NCI-H2171 (cell line): ENCODE data around the gene CCDC47.
"Not testable (repeated sequence)": the region's sequence is repeated elsewhere in the genome, so short reads cannot be mapped to it uniquely, and the experiment has no call there.

Source experiments
- DNase-seq: peaks from one replicate; lab custom pipeline; 2025; lab: John Stamatoyannopoulos, UW

The CCDC47 gene

GRCh38 chr17:63773272-63774140, at the start of gene CCDC47:
CCDC47 (minus strand) TSS chr17:63773597; CDS start chr17:63766175, 7,422 bp downstream.
- peak; percentile 98 for DNase-seq

GRCh38 chr17:63822537-63822936, 49.1 kb upstream of the CCDC47 start:
- no peak for DNase-seq

- no peak for DNase-seq
Observed at GRCh38 chr17:63821804-63822203, 48.4 kb upstream of the CCDC47 start.

GRCh38 chr17:63820963-63821561, 47.7 kb upstream of the CCDC47 start:
- no peak for DNase-seq

GRCh38 chr17:63819585-63820537, 46.5 kb upstream of the CCDC47 start:
- DNase-seq, result no peak

- DNase-seq, result no peak
Observed at GRCh38 chr17:63819131-63819530, 45.7 kb upstream of the CCDC47 start.

GRCh38 chr17:63817736-63818385, 44.5 kb upstream of the CCDC47 start:
- DNase-seq, result no peak

- DNase-seq, result no peak
Observed at GRCh38 chr17:63816669-63817068, 43.3 kb upstream of the CCDC47 start.

GRCh38 chr17:63816123-63816522, 42.7 kb upstream of the CCDC47 start:
- DNase-seq, result no peak

- DNase-seq, result no peak
Observed at GRCh38 chr17:63809970-63810369, 36.6 kb upstream of the CCDC47 start.

- no peak for DNase-seq
Observed at GRCh38 chr17:63805591-63805990, 32.2 kb upstream of the CCDC47 start.

- DNase-seq, result no peak
Observed at GRCh38 chr17:63804328-63804727, 30.9 kb upstream of the CCDC47 start.

- DNase-seq, result no peak
Observed at GRCh38 chr17:63800783-63801182, 27.4 kb upstream of the CCDC47 start.

GRCh38 chr17:63798572-63799106, 25.2 kb upstream of the CCDC47 start:
- DNase-seq, result no peak

- DNase-seq, result not testable (repeated sequence)
Observed at GRCh38 chr17:63796375-63796774, 23.0 kb upstream of the CCDC47 start.

- DNase-seq, result no peak
Observed at GRCh38 chr17:63792055-63792729, 18.8 kb upstream of the CCDC47 start.

- DNase-seq, result no peak
Observed at GRCh38 chr17:63790057-63790456, 16.7 kb upstream of the CCDC47 start.

- DNase-seq, result no peak
Observed at GRCh38 chr17:63786971-63787711, 13.7 kb upstream of the CCDC47 start.

GRCh38 chr17:63786117-63786516, 12.7 kb upstream of the CCDC47 start:
- no peak for DNase-seq

GRCh38 chr17:63785556-63785955, 12.2 kb upstream of the CCDC47 start:
- no peak for DNase-seq
